Hepatocyte (in vitro differentiated cells): Measurements from ENCODE around the gene MAP3K20.

Experiments
- EZH2phosphoT487 ChIP-seq: fragments of 200-600 bp; sonication (generic); IDR thresholded peaks from one replicate; pipeline ENCODE4 v1.6.1; 2018; ENCODE audit warnings: antibody characterized with exemption, mild to moderate bottlenecking, low read depth, moderate library complexity; ENCODE audit not compliant: unreplicated experiment, severe bottlenecking
- TF ChIP-seq, protein P1 (sequence below): fragments of 200-600 bp; sonication (generic); IDR thresholded peaks from 2 replicates; pipeline ENCODE4 v1.5.1; 2016; ENCODE audit warnings: antibody characterized with exemption, mild to moderate bottlenecking; ENCODE audit not compliant: poor library complexity

DNA sequence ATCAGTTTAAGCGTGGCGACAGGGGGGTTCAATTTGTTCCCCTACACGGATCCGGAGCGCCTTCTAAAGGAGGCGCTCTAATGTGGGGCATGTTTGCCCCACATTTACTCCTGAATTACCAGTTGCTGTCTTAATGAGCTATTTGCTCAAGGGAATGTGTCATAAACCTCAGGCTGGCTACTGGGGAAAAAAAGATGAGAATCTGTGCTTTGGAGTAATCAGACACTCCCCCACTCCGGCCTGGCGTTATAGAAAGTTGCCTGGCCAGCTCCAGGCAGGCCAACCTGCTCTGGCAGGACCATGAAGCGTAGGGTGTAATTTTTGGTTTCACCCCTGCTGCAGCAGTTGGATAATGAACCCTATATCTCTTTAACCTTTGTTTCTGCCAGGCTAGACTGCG, 31.0 kb upstream of the MAP3K20 start:
- TF ChIP-seq, protein P1, sequence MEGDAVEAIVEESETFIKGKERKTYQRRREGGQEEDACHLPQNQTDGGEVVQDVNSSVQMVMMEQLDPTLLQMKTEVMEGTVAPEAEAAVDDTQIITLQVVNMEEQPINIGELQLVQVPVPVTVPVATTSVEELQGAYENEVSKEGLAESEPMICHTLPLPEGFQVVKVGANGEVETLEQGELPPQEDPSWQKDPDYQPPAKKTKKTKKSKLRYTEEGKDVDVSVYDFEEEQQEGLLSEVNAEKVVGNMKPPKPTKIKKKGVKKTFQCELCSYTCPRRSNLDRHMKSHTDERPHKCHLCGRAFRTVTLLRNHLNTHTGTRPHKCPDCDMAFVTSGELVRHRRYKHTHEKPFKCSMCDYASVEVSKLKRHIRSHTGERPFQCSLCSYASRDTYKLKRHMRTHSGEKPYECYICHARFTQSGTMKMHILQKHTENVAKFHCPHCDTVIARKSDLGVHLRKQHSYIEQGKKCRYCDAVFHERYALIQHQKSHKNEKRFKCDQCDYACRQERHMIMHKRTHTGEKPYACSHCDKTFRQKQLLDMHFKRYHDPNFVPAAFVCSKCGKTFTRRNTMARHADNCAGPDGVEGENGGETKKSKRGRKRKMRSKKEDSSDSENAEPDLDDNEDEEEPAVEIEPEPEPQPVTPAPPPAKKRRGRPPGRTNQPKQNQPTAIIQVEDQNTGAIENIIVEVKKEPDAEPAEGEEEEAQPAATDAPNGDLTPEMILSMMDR, result no peak
- TF ChIP-seq EZH2phosphoT487, result no peak
